Small intestine (tissue), 7 donors: ENCODE measurements around the gene COPG2. TPM values are rescaled to one million over a fixed set of nuclear protein-coding genes. Genes with fewer than 3 reads are reported as not detected.

Experiments used
- DNase-seq, 2 donors: peaks; one replicate each; pipeline versions ENCODE4 v3.0.0 to v3.0.0-alpha.2; 2013
- FAIRE-seq: peaks from 2 replicates; lab custom pipeline; 2012; peaks lifted over from hg19 to GRCh38; lab: Jason Lieb, UNC
- H3K27ac ChIP-seq, 3 donors: one replicate each; pipeline ENCODE4 v1.5.1; 2013; ENCODE audit warnings: low read length in 2 of 3, mild to moderate bottlenecking in 2 of 3, control low read depth in 1 of 3, inconsistent platforms in 1 of 3, low read depth in 1 of 3, moderate library complexity in 1 of 3
- H3K27me3 ChIP-seq, 3 donors: one replicate each; pipeline ENCODE4 v1.6.1; 2013; ENCODE audit warnings: low read length in 3 of 3, inconsistent platforms in 1 of 3; ENCODE audit not compliant: control insufficient read depth in 3 of 3, insufficient read depth in 3 of 3
- H3K36me3 ChIP-seq, 3 donors: one replicate each; pipeline ENCODE4 v1.6.1; 2013; ENCODE audit warnings: low read length in 3 of 3, inconsistent platforms in 1 of 3, low read depth in 1 of 3, mild to moderate bottlenecking in 1 of 3, moderate library complexity in 1 of 3; ENCODE audit not compliant: control insufficient read depth in 3 of 3, insufficient read depth in 2 of 3
- H3K4me1 ChIP-seq, 3 donors: one replicate each; pipeline ENCODE4 v1.6.1; 2013; ENCODE audit warnings: low read length in 2 of 3, inconsistent platforms in 1 of 3, low read depth in 1 of 3, mild to moderate bottlenecking in 1 of 3, moderate library complexity in 1 of 3; ENCODE audit not compliant: control insufficient read depth in 3 of 3, insufficient read depth in 2 of 3
- H3K4me3 ChIP-seq, 3 donors: one replicate each; pipeline ENCODE4 v1.5.1; 2013; ENCODE audit warnings: low read length in 3 of 3, control low read depth in 1 of 3, inconsistent platforms in 1 of 3, low read depth in 1 of 3, mild to moderate bottlenecking in 1 of 3, moderate library complexity in 1 of 3
- H3K9me3 ChIP-seq, 2 donors: one replicate each; pipeline ENCODE4 v1.6.1; 2013; ENCODE audit warnings: low read depth in 1 of 2, low read length in 1 of 2; ENCODE audit not compliant: control insufficient read depth in 2 of 2, insufficient read depth in 1 of 2
- WGBS, 3 donors: extraction: QIAGEN DNeasy Blood & Tissue Kit; methylation state at CpG; one replicate each; pipeline ENCODE4 v1.1.7; 2013; 5-methylcytosine and 5-hydroxymethylcytosine counted together
- polyA plus RNA-seq, 4 donors: library from polyadenylated mRNA; stranded (reverse) in 3 of 4; unstranded in 1 of 4; fragments of 200-250 nt in 3 of 4; fragments of 120-200 nt in 1 of 4; gene quantifications; one replicate each; pipeline versions ENCODE4 v1.2.1 to v1.2.3, GENCODE V29; 2013
- donor health status: healthy with polysubstance abuse.
- donor health status: control.
- donor health status: control.
- donor health status: Bipolar disorder and iron deficiency.
- donor health status: healthy.

COPG2 gene
- polyA plus RNA-seq, 4 donors, result 5.1 to 17.8 (median 10.7) TPM

DNA sequence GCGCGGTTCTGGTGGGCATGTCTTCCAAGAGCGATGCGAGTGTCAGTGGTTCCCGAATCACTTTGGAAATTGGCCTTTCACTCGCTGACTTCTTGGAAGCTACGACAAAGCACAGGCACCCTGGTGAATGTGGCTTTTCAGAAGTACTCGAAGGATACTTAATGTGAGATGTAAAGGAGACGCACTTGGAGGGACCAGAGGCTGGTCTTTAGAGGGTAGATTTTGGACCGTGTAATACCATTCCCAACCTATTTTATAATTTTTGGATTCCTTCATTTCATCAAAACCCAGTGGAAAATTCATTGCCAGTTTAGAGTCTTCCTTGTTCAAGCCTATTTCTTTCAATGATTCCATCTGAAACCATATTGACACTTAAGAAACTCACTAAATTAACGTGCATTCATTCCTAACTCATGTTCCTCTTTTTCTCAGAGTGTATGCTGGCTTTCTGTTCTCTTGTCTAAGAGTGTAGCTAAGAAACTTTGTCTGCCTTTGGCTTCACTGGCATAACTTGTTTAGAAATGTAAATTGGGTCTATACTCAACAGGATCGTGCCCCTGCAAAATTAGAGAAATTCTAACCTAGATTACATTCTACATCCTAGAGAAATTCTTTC is 645 bp upstream of the COPG2 start:
- DNase-seq (no peak), FAIRE-seq (no peak)
- peak overlapping the region; percentile 89 to 93 (median 92) for H3K4me3 ChIP-seq
- H3K36me3 ChIP-seq, result no peaks in the 10 kb centered on the region
- 9 to 11% (median 9%) methylated on average over 12 of the region's 12 CpGs for WGBS, 3 donors
- no peaks in the 10 kb centered on the region for H3K9me3 ChIP-seq
- H3K4me1 ChIP-seq, result no peaks in the 10 kb centered on the region
- H3K27me3 ChIP-seq, result no peaks in the 10 kb centered on the region
- peak overlapping the region in 2 of 3 donors; percentile 80 to 82 for H3K27ac ChIP-seq

DNA sequence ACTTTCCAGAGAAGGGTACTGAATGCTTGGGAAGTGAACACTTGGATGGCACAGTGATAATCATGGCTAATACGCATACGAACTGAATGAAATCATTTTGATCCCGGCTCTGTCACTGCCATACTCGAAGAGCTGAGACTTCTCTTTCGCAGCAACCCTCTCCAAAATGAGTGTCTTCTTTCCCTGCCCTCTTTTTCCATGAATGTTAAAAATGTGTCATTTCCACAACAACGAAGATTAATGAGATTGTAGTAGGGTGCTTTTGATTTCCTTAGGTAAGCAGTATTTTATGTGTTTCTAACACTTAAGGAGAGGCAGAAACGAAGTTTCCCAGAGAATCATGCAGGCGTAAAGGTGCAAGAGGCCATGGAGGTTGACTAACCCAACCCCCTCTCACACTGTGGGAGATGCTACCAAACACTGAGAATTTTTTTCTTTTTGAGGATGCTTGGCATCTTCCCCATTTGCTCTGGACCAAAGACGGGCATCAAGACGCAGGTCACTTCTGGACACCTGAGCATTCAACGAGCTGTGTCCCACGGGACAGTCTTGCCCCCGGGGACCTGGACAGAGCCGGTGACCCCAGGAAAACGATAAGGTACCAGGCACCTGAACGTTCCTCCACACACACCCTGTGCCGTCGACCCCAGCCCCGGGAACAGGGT is 823 bp downstream of the COPG2 start:
- Histone ChIP-seq H3K9me3 (no peaks in the 10 kb centered on the region), H3K36me3 (peaks cover 0 to 2% (median 0%) of the 10 kb centered on the region in 3 donors), H3K27me3 (no peaks in the 10 kb centered on the region), H3K4me1 (no peaks in the 10 kb centered on the region), H3K4me3 (peak overlapping the region; percentile 67 to 93 (median 89)), H3K27ac (peak overlapping the region in 2 of 3 donors; percentile 54)
- WGBS, 3 donors, result 8 to 14% (median 10%) methylated on average over 18 to 19 of the region's 19 CpGs
- DNase-seq (peak in 1 of 2 donors; percentile 13), FAIRE-seq (no peak)

DNA sequence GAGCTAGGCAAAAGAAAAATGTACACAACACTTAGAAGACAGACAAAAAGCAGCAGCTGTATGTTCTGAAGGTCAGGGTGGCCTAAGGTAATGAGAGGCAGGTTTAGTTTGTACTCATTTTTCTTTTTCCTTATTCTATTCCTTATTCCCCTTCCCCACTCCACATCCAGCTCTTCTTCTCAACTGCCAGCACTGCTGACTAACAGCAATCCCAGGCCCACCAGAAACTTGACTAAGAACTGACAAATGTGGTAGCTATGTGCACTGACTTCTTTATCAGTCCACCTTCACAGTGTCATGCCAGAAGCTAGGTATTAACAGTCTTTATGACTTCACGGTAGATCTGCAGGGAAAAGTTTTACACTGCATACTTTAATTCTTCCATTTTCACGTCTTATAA is 6.1 kb downstream of the COPG2 start:
- H3K9me3 ChIP-seq, result no peaks in the 10 kb centered on the region
- DNase-seq (no peak), FAIRE-seq (no peak)
- peaks cover 5 to 10% (median 5%) of the 10 kb centered on the region in 3 donors for H3K36me3 ChIP-seq
- H3K27me3 ChIP-seq, result no peaks in the 10 kb centered on the region
- no peak overlapping the region for H3K4me3 ChIP-seq
- H3K27ac ChIP-seq, result no peak overlapping the region
- H3K4me1 ChIP-seq, result no peaks in the 10 kb centered on the region
- 85 to 92% (median 87%) methylated on average over 2 of the region's 2 CpGs for WGBS, 3 donors

GRCh38 chr7:130655286-130655685 is 13.3 kb downstream of the COPG2 start:
- 76 to 90% (median 85%) methylated on average over 4 of the region's 4 CpGs for WGBS, 3 donors
- H3K36me3 ChIP-seq, result peaks cover 0 to 7% (median 0%) of the 10 kb centered on the region in 3 donors
- no peak overlapping the region for H3K27ac ChIP-seq
- H3K4me1 ChIP-seq, result no peaks in the 10 kb centered on the region
- H3K4me3 ChIP-seq, result no peak overlapping the region
- FAIRE-seq (no peak), DNase-seq (no peak)
- H3K9me3 ChIP-seq, result no peaks in the 10 kb centered on the region
- no peaks in the 10 kb centered on the region for H3K27me3 ChIP-seq

DNA sequence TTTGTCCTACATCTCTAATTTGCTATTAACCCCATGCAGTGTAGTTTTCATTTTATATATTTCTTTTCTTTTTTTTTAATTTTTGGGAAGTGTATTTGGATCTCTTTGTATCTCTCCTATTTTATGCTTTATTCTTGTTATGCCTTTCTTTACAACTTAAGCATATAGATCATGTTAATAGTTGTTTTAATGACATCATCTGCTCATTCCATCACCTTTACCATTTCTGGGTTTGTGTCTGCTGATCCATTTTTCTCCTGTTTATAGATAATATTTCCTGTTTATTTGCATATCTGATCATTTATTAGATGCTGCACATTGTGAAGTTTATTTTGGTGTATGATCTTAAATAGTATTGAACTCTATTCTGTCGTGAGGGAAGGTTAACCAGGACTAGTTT is 13.7 kb downstream of the COPG2 start:
- 72 to 85% (median 82%) methylated on average over 1 of the region's 1 CpG for WGBS, 3 donors
- H3K4me1 ChIP-seq, result no peaks in the 10 kb centered on the region
- no peaks in the 10 kb centered on the region for H3K9me3 ChIP-seq
- H3K27me3 ChIP-seq, result no peaks in the 10 kb centered on the region
- FAIRE-seq, result no peak
- H3K4me3 ChIP-seq, result no peak overlapping the region
- no peak for DNase-seq
- H3K36me3 ChIP-seq, result peaks cover 0 to 7% (median 2%) of the 10 kb centered on the region in 3 donors
- H3K27ac ChIP-seq, result no peak overlapping the region

DNA sequence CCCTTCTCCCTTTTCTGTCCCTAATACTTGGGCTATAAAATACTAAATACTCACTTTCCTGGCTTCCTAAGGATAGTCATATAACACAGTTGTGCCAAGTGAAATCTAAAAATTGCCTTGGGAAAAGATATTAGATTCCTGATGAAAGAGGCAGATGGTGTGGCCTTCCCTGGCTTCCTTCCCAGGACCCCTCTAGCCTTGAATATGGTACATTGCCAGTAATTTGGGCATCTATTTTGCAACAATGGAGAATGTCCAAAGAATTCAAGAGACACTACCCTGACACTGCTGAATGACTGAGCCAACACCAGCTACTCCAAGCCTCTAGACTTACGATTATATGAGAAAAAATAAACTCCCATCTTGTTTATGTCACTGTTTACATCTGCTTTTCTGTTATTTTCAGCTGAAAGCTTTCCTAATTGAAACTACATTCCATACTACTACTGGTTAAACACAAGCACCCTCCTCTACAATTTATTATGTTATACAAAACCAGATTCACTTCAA is 17.9 kb downstream of the COPG2 start:
- no peak overlapping the region for H3K27ac ChIP-seq
- no peaks in the 10 kb centered on the region for H3K4me1 ChIP-seq
- peaks cover 0 to 8% of the 10 kb centered on the region in 2 donors for H3K9me3 ChIP-seq
- H3K36me3 ChIP-seq, result peaks cover 0 to 4% (median 2%) of the 10 kb centered on the region in 3 donors
- H3K4me3 ChIP-seq, result no peak overlapping the region
- DNase-seq (no peak), FAIRE-seq (no peak)
- no peaks in the 10 kb centered on the region for H3K27me3 ChIP-seq
- 72 to 97% (median 95%) methylated on average over 1 of the region's 1 CpG for WGBS, 3 donors

- Histone ChIP-seq H3K36me3 (peaks cover 0 to 8% (median 2%) of the 10 kb centered on the region in 3 donors), H3K9me3 (peaks cover 0 to 8% of the 10 kb centered on the region in 2 donors), H3K4me1 (no peaks in the 10 kb centered on the region), H3K27ac (no peak overlapping the region), H3K4me3 (no peak overlapping the region), H3K27me3 (no peaks in the 10 kb centered on the region)
- 78 to 91% (median 82%) methylated on average over 4 of the region's 4 CpGs for WGBS, 3 donors
- no peak for DNase-seq
- FAIRE-seq, result no peak
Observed at GRCh38 chr7:130649004-130649790, 19.4 kb downstream of the COPG2 start.

DNA sequence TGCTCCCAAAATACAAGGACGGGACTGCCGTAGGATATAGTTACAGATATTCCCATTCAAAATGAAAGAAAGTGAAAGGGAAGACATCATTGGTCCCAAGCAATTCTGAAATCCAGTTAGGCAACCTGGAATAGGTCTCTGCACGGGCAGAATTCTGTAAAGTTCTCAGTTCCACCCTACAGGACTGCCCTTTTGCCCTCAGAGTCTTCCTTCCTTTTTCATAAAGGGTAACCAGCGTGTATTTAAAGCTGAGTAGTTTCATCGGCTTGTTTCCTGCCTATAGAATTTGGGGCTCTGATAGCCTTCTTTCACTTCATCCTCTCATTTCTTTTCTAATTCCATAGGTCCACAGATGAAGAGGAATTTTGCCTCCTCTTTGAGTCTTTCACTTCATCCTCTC is 20.0 kb downstream of the COPG2 start:
- H3K4me3 ChIP-seq, result no peak overlapping the region
- no peaks in the 10 kb centered on the region for H3K4me1 ChIP-seq
- H3K27ac ChIP-seq, result no peak overlapping the region
- no peak for FAIRE-seq
- H3K9me3 ChIP-seq, result peaks cover 0 to 8% of the 10 kb centered on the region in 2 donors
- no peak for DNase-seq
- 81 to 94% (median 87%) methylated on average over 5 of the region's 5 CpGs for WGBS, 3 donors
- H3K36me3 ChIP-seq, result peaks cover 2 to 8% (median 2%) of the 10 kb centered on the region in 3 donors
- H3K27me3 ChIP-seq, result no peaks in the 10 kb centered on the region
